DMS114 treated with DMSO at 0.1 percent for 48 hours (cell line): ENCODE data around the gene GMCL1.

Source experiments
- DNase-seq: peaks from one replicate; lab custom pipeline; 2025; ENCODE audit not compliant: unreplicated experiment; lab: John Stamatoyannopoulos, UW

The GMCL1 gene

DNA sequence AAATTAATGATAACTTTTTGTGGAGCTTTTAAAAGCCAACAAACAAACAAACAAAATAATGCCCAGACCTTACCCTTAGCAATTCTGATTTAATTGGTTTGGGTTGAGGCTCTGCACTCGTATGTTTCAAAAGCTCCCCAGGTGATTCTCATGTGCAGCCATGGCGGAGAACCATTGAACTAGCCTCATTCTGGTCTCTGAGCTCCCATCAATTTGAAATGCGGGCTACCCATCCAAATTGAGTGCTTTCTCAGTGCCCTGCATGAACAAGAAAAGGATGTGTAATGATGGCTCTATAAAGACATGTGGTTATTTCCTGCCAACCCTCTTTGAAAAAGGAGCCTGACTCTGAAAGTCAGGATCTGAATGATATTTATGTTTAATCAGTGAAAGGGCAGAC is 93.7 kb downstream of the GMCL1 start:
- no peak for DNase-seq

DNA sequence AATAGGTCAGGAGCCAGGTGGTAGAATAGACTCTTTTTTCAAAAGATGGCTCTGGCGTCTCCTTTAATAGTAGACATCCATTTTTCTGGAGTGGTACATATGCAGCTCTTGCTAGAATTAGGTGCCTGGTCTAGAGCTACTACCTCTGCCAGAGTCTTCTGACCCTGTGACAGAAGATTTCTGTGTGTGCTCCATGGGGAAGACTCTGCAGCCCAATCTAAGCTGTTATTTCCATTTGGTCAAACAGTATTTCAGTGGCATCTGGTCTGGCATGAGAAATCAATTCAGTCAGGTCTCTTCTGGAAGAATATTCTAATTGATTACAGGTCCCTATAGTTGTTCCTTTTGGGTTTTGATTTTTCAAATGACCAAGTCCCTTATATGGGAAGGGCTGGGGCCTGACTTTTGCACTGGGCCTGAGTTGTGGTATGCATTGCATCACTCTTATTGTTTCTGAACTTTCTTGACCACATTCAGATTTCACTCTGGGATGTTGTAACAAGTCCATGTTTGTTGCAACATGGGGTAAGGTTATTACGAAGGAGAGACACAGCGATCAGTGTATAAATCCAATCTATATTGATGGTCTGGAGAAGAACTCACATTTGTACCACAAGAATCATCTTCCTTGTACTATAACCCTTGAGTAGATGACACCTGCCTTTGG is 97.5 kb downstream of the GMCL1 start:
- DNase-seq, result no peak
